Measurements from ENCODE around the gene CIAPIN1.

CIAPIN1 gene

GRCh38 chr16:57384248-57385070 lies 62.7 kb downstream of the CIAPIN1 start:
- TF ChIP-seq ZFX (IDR thresholded peaks at IDR 0.05; ENCODE audit: borderline replicate concordance) = no peak
- no peak for TF ChIP-seq CTCF (IDR thresholded peaks at IDR 0.05)
- H3K27ac ChIP-seq = no peak overlapping the region

GRCh38 chr16:57383276-57384247 lies 63.6 kb downstream of the CIAPIN1 start:
- no peak overlapping the region for H3K27ac ChIP-seq
- no peak for TF ChIP-seq ZFX (IDR thresholded peaks at IDR 0.05; ENCODE audit: borderline replicate concordance)
- TF ChIP-seq CTCF (IDR thresholded peaks at IDR 0.05) = no peak

GRCh38 chr16:57382535-57383275 lies 64.5 kb downstream of the CIAPIN1 start:
- no peak for TF ChIP-seq ZFX (IDR thresholded peaks at IDR 0.05; ENCODE audit: borderline replicate concordance)
- TF ChIP-seq CTCF (IDR thresholded peaks at IDR 0.05) = peak; percentile 21; the same call in 1 of the 2 replicates
- H3K27ac ChIP-seq = no peak overlapping the region

GRCh38 chr16:57381791-57382534 lies 65.2 kb downstream of the CIAPIN1 start:
- TF ChIP-seq ZFX (IDR thresholded peaks at IDR 0.05; ENCODE audit: borderline replicate concordance) (no peak), CTCF (IDR thresholded peaks at IDR 0.05) (no peak)
- H3K27ac ChIP-seq = no peak overlapping the region

GRCh38 chr16:57380671-57381462 lies 66.3 kb downstream of the CIAPIN1 start:
- H3K27ac ChIP-seq = no peak overlapping the region
- TF ChIP-seq CTCF (IDR thresholded peaks at IDR 0.05) = no peak
- TF ChIP-seq ZFX (IDR thresholded peaks at IDR 0.05; ENCODE audit: borderline replicate concordance) = no peak

- H3K27ac ChIP-seq = no peak overlapping the region
- TF ChIP-seq ZFX (IDR thresholded peaks at IDR 0.05; ENCODE audit: borderline replicate concordance) = no peak
- TF ChIP-seq CTCF (IDR thresholded peaks at IDR 0.05) = no peak
Observed at GRCh38 chr16:57379579-57379978, 67.6 kb downstream of the CIAPIN1 start.

All from 22Rv1 (cell line).